Activated CD8-positive, alpha-beta T cell treated with anti-CD3 and anti-CD28 coated beads, Interleukin-2, amount 10 ng/mL, durations not matched to agents 7 days and 5 days (primary cell): ENCODE results near the gene EN1. TPM values are rescaled to one million over a fixed set of nuclear protein-coding genes. Genes with fewer than 3 reads are reported as not detected.

Experiments
- ATAC-seq: fragments of 150-1000 bp; cut with Tn5 transposase; one replicate; pipeline ENCODE4 v1.10.0; 2021; ENCODE audit warnings: moderate library complexity
- CTCF ChIA-PET: fragments of 350-600 bp; sonication (Branson Sonifier 250); formaldehyde crosslinking; loops from one replicate; lab custom pipeline; 2021; ENCODE audit warnings: antibody characterized with exemption; lab: Charles Lee
- POLR2A ChIA-PET: fragments of 350-600 bp; sonication (Branson Sonifier 250); formaldehyde crosslinking; loops from one replicate; lab custom pipeline; 2021; ENCODE audit warnings: antibody characterized with exemption; lab: Charles Lee
- DNase-seq: peaks from one replicate; pipeline ENCODE4 v3.0.0-alpha.2; 2020
- H3K27ac Mint-ChIP-seq: one replicate; pipeline ENCODE4 v1.8.0; 2021; ENCODE audit warnings: mild to moderate bottlenecking, mixed read lengths
- H3K27me3 Mint-ChIP-seq: one replicate; pipeline ENCODE4 v1.8.0; 2021; ENCODE audit warnings: low read depth, mixed read lengths
- H3K36me3 Mint-ChIP-seq: one replicate; pipeline ENCODE4 v1.8.0; 2021; ENCODE audit warnings: low read depth, mixed read lengths
- H3K4me1 Mint-ChIP-seq: one replicate; pipeline ENCODE4 v1.8.0; 2021; ENCODE audit warnings: low read depth, mixed read lengths
- H3K4me3 Mint-ChIP-seq: one replicate; pipeline ENCODE4 v1.8.0; 2021; ENCODE audit warnings: mild to moderate bottlenecking, mixed read lengths
- H3K9me3 Mint-ChIP-seq: one replicate; pipeline ENCODE4 v1.8.0; 2022; ENCODE audit warnings: mixed read lengths; ENCODE audit not compliant: insufficient read depth
- total RNA-seq, 2 experiments: library from RNA; stranded (reverse); gene quantifications; one replicate each; pipeline ENCODE4 v1.2.3, GENCODE V29; 2021

EN1 gene
- total RNA-seq, 2 experiments from 2014 or later, result not detected

- H3K27me3 Mint-ChIP-seq, result peaks cover 84% of the 10 kb centered on the region
- ChIA-PET CTCF (no interaction called here), POLR2A (no interaction called here)
- no peaks in the 10 kb centered on the region for H3K9me3 Mint-ChIP-seq
- no peaks in the 10 kb centered on the region for H3K36me3 Mint-ChIP-seq
- no peak overlapping the region for H3K27ac Mint-ChIP-seq
- H3K4me3 Mint-ChIP-seq, result no peak overlapping the region
- H3K4me1 Mint-ChIP-seq, result peaks cover 5% of the 10 kb centered on the region
- DNase-seq (no peak), ATAC-seq (no peak)
Observed at GRCh38 chr2:118837621-118838020, 9.8 kb downstream of the EN1 start.

GRCh38 chr2:118837067-118837466 is 10.4 kb downstream of the EN1 start:
- Mint-ChIP-seq H3K27me3 (peaks cover 83% of the 10 kb centered on the region), H3K36me3 (no peaks in the 10 kb centered on the region), H3K9me3 (no peaks in the 10 kb centered on the region), H3K4me3 (no peak overlapping the region), H3K27ac (no peak overlapping the region), H3K4me1 (peaks cover 3% of the 10 kb centered on the region)
- CTCF ChIA-PET, result no interaction called here
- POLR2A ChIA-PET, result no interaction called here
- no peak for ATAC-seq
- DNase-seq, result no peak

GRCh38 chr2:118836411-118836930 is 11.0 kb downstream of the EN1 start:
- H3K27ac Mint-ChIP-seq, result no peak overlapping the region
- DNase-seq, result no peak
- H3K4me3 Mint-ChIP-seq, result no peak overlapping the region
- no peaks in the 10 kb centered on the region for H3K9me3 Mint-ChIP-seq
- CTCF ChIA-PET, result no interaction called here
- peaks cover 2% of the 10 kb centered on the region for H3K4me1 Mint-ChIP-seq
- POLR2A ChIA-PET, result no interaction called here
- ATAC-seq, result no peak
- peaks cover 84% of the 10 kb centered on the region for H3K27me3 Mint-ChIP-seq
- no peaks in the 10 kb centered on the region for H3K36me3 Mint-ChIP-seq

GRCh38 chr2:118835746-118836410 is 11.6 kb downstream of the EN1 start:
- Mint-ChIP-seq H3K9me3 (no peaks in the 10 kb centered on the region), H3K27ac (no peak overlapping the region), H3K36me3 (no peaks in the 10 kb centered on the region), H3K4me1 (peaks cover 2% of the 10 kb centered on the region), H3K4me3 (no peak overlapping the region), H3K27me3 (peaks cover 82% of the 10 kb centered on the region)
- no peak for DNase-seq
- ChIA-PET POLR2A (interaction anchor here (0.6 kb wide), 1 partner anchor 535 kb away, joined by 3 read pairs; no protein-coding TSS in a partner anchor), CTCF (no interaction called here)
- no peak for ATAC-seq

- H3K27me3 Mint-ChIP-seq, result peaks cover 80% of the 10 kb centered on the region
- CTCF ChIA-PET, result no interaction called here
- no peak overlapping the region for H3K4me3 Mint-ChIP-seq
- DNase-seq (no peak), ATAC-seq (no peak)
- H3K9me3 Mint-ChIP-seq, result no peaks in the 10 kb centered on the region
- H3K36me3 Mint-ChIP-seq, result no peaks in the 10 kb centered on the region
- POLR2A ChIA-PET, result no interaction called here
- H3K4me1 Mint-ChIP-seq, result peaks cover 2% of the 10 kb centered on the region
- H3K27ac Mint-ChIP-seq, result no peak overlapping the region
Observed at GRCh38 chr2:118834901-118835745, 12.3 kb downstream of the EN1 start.

GRCh38 chr2:118834440-118834810 is 13.0 kb downstream of the EN1 start:
- H3K4me3 Mint-ChIP-seq, result no peak overlapping the region
- no peak for ATAC-seq
- DNase-seq, result no peak
- ChIA-PET POLR2A (no interaction called here), CTCF (no interaction called here)
- no peaks in the 10 kb centered on the region for H3K9me3 Mint-ChIP-seq
- no peak overlapping the region for H3K27ac Mint-ChIP-seq
- peaks cover 2% of the 10 kb centered on the region for H3K4me1 Mint-ChIP-seq
- no peaks in the 10 kb centered on the region for H3K36me3 Mint-ChIP-seq
- H3K27me3 Mint-ChIP-seq, result peaks cover 79% of the 10 kb centered on the region

GRCh38 chr2:118833716-118834439 is 13.6 kb downstream of the EN1 start:
- H3K27me3 Mint-ChIP-seq, result peaks cover 74% of the 10 kb centered on the region
- no peaks in the 10 kb centered on the region for H3K36me3 Mint-ChIP-seq
- no peak overlapping the region for H3K4me3 Mint-ChIP-seq
- ChIA-PET POLR2A (no interaction called here), CTCF (no interaction called here)
- ATAC-seq, result no peak
- H3K9me3 Mint-ChIP-seq, result no peaks in the 10 kb centered on the region
- DNase-seq, result no peak
- H3K4me1 Mint-ChIP-seq, result peaks cover 2% of the 10 kb centered on the region
- no peak overlapping the region for H3K27ac Mint-ChIP-seq

GRCh38 chr2:118832791-118833715 is 14.4 kb downstream of the EN1 start:
- no peak for DNase-seq
- CTCF ChIA-PET, result no interaction called here
- Mint-ChIP-seq H3K9me3 (no peaks in the 10 kb centered on the region), H3K27ac (no peak overlapping the region), H3K27me3 (peaks cover 72% of the 10 kb centered on the region), H3K4me3 (no peak overlapping the region), H3K36me3 (no peaks in the 10 kb centered on the region), H3K4me1 (peaks cover 2% of the 10 kb centered on the region)
- ATAC-seq, result no peak
- POLR2A ChIA-PET, result interaction anchor here (1.1 kb wide), 1 partner anchor 19 kb away, joined by 3 read pairs; no protein-coding TSS in a partner anchor

- CTCF ChIA-PET, result interaction anchor here (0.8 kb wide), 1 partner anchor 23 kb away, joined by 3 read pairs; no protein-coding TSS in a partner anchor
- POLR2A ChIA-PET, result interaction anchor here (1.1 kb wide), 1 partner anchor 18 kb away, joined by 3 read pairs; no protein-coding TSS in a partner anchor
- no peaks in the 10 kb centered on the region for H3K9me3 Mint-ChIP-seq
- no peak overlapping the region for H3K27ac Mint-ChIP-seq
- no peak overlapping the region for H3K4me3 Mint-ChIP-seq
- ATAC-seq, result no peak
- peaks cover 2% of the 10 kb centered on the region for H3K4me1 Mint-ChIP-seq
- peaks cover 68% of the 10 kb centered on the region for H3K27me3 Mint-ChIP-seq
- no peak for DNase-seq
- H3K36me3 Mint-ChIP-seq, result no peaks in the 10 kb centered on the region
Observed at GRCh38 chr2:118832071-118832790, 15.2 kb downstream of the EN1 start.

GRCh38 chr2:118830881-118831280 is 16.6 kb downstream of the EN1 start:
- Mint-ChIP-seq H3K9me3 (no peaks in the 10 kb centered on the region), H3K4me1 (peaks cover 1% of the 10 kb centered on the region), H3K27ac (no peak overlapping the region), H3K27me3 (peaks cover 62% of the 10 kb centered on the region), H3K36me3 (no peaks in the 10 kb centered on the region), H3K4me3 (no peak overlapping the region)
- POLR2A ChIA-PET, result no interaction called here
- CTCF ChIA-PET, result no interaction called here
- no peak for DNase-seq
- no peak for ATAC-seq
